GM21390 (cell line): ENCODE measurements around the gene F13A1.
A peak's percentile ranks its signal among the peaks of the same experiment; 100 is the strongest.

ENCODE experiments used
- ATAC-seq: cut with Tn5 transposase; IDR thresholded peaks from one replicate; pipeline ENCODE4 v1.9.1; 2021; ENCODE audit not compliant: unreplicated experiment

F13A1 gene

GRCh38 chr6:6319952-6320811, at the start of gene F13A1:
Gene F13A1 (minus strand): TSS chr6:6320662. CDS start chr6:6318664, 1,998 bp downstream.
- ATAC-seq: peak; percentile 57

GRCh38 chr6:6368684-6369052, 48.2 kb upstream of the F13A1 start:
- no peak for ATAC-seq

- no peak for ATAC-seq
These were observed 47.7 kb upstream of the F13A1 start for GRCh38 chr6:6368040-6368683.

- no peak for ATAC-seq
These were observed 46.3 kb upstream of the F13A1 start for GRCh38 chr6:6366803-6367202.

- no peak for ATAC-seq
These were observed 44.8 kb upstream of the F13A1 start for GRCh38 chr6:6365242-6365641.

GRCh38 chr6:6362056-6362840, 41.8 kb upstream of the F13A1 start:
- no peak for ATAC-seq

- ATAC-seq: no peak
These were observed 37.1 kb upstream of the F13A1 start for GRCh38 chr6:6357530-6357929.

- ATAC-seq: no peak
These were observed 36.6 kb upstream of the F13A1 start for GRCh38 chr6:6357032-6357431.

GRCh38 chr6:6352772-6353171, 32.3 kb upstream of the F13A1 start:
- no peak for ATAC-seq

GRCh38 chr6:6351511-6352025, 31.1 kb upstream of the F13A1 start:
- no peak for ATAC-seq

GRCh38 chr6:6350696-6351095, 30.2 kb upstream of the F13A1 start:
- no peak for ATAC-seq

GRCh38 chr6:6348256-6348655, 27.8 kb upstream of the F13A1 start:
- ATAC-seq: no peak

GRCh38 chr6:6346427-6347023, 26.1 kb upstream of the F13A1 start:
- no peak for ATAC-seq

GRCh38 chr6:6333501-6333900, 13.0 kb upstream of the F13A1 start:
- no peak for ATAC-seq

- ATAC-seq: peak; percentile 36
These were observed 12.4 kb upstream of the F13A1 start for GRCh38 chr6:6332811-6333244.

GRCh38 chr6:6331946-6332601, 11.6 kb upstream of the F13A1 start:
- peak; percentile 64 for ATAC-seq

- peak; percentile 65 for ATAC-seq
These were observed 10.9 kb upstream of the F13A1 start for GRCh38 chr6:6331393-6331792.

- no peak for ATAC-seq
These were observed 9.9 kb upstream of the F13A1 start for GRCh38 chr6:6330407-6330806.

- ATAC-seq: no peak
These were observed 8.0 kb upstream of the F13A1 start for GRCh38 chr6:6328451-6328850.

GRCh38 chr6:6323352-6323751, 2.9 kb upstream of the F13A1 start:
- ATAC-seq: no peak
